H9 (cell line): ENCODE measurements around the gene ELF1. TPM values are rescaled to one million over a fixed set of nuclear protein-coding genes. Genes with fewer than 3 reads are reported as not detected.

Source experiments
- DNase-seq: peaks from one replicate; pipeline ENCODE4 v3.0.0-alpha.2; 2017
- H2AFZ ChIP-seq: one replicate; pipeline ENCODE4 v1.6.1; 2013; ENCODE audit warnings: mild to moderate bottlenecking, low read length, control low read depth, moderate library complexity
- H2AK5ac ChIP-seq: 2 replicates; pipeline ENCODE4 v1.6.1; 2013; ENCODE audit warnings: low read length, control low read depth, mixed read lengths; ENCODE audit not compliant: insufficient read length
- H2BK120ac ChIP-seq: one replicate; pipeline ENCODE4 v1.6.1; 2013; ENCODE audit warnings: low read depth, mild to moderate bottlenecking, low read length, control low read depth, inconsistent platforms; ENCODE audit not compliant: poor library complexity, severe bottlenecking
- H2BK12ac ChIP-seq: 2 replicates; pipeline ENCODE4 v1.6.1; 2013; ENCODE audit warnings: low read length, control low read depth, mixed read lengths, low read depth; ENCODE audit not compliant: insufficient read length
- H2BK15ac ChIP-seq: 2 replicates; pipeline ENCODE4 v1.6.1; 2013; ENCODE audit warnings: low read depth, low read length, control low read depth
- H2BK20ac ChIP-seq: one replicate; pipeline ENCODE4 v1.6.1; 2013; ENCODE audit warnings: low read depth, mild to moderate bottlenecking, low read length, control low read depth, inconsistent platforms; ENCODE audit not compliant: poor library complexity, severe bottlenecking
- H2BK5ac ChIP-seq: 2 replicates; pipeline ENCODE4 v1.6.1; 2013; ENCODE audit warnings: low read length, control low read depth, mixed read lengths; ENCODE audit not compliant: insufficient read length
- H3K14ac ChIP-seq: 2 replicates; pipeline ENCODE4 v1.6.1; 2013; ENCODE audit warnings: low read length, control low read depth; ENCODE audit not compliant: insufficient read depth
- H3K18ac ChIP-seq: 2 replicates; pipeline ENCODE4 v1.6.1; 2013; ENCODE audit warnings: low read depth, mild to moderate bottlenecking, mixed read lengths, low read length, control low read depth; ENCODE audit not compliant: insufficient read length
- H3K23ac ChIP-seq: 2 replicates; pipeline ENCODE4 v1.6.1; 2013; ENCODE audit warnings: low read length, control low read depth, mixed read lengths, low read depth; ENCODE audit not compliant: insufficient read length
- H3K23me2 ChIP-seq: 2 replicates; pipeline ENCODE4 v1.6.1; 2013; ENCODE audit warnings: low read depth, mild to moderate bottlenecking, mixed read lengths, low read length, control low read depth; ENCODE audit not compliant: insufficient read length, poor library complexity, severe bottlenecking
- H3K27ac ChIP-seq: 2 replicates; pipeline ENCODE4 v1.5.1; 2013; ENCODE audit warnings: low read length, control low read depth, mixed read lengths, low read depth; ENCODE audit not compliant: insufficient read length
- H3K27me3 ChIP-seq: 2 replicates; pipeline ENCODE4 v1.6.1; 2013; ENCODE audit warnings: low read length, control low read depth, inconsistent platforms; ENCODE audit not compliant: insufficient read depth
- H3K4ac ChIP-seq: 2 replicates; pipeline ENCODE4 v1.6.1; 2013; ENCODE audit warnings: low read depth, mild to moderate bottlenecking, control low read depth, inconsistent platforms, low read length, moderate library complexity
- H3K4me1 ChIP-seq: 2 replicates; pipeline ENCODE4 v1.6.1; 2013; ENCODE audit warnings: low read length, control low read depth, inconsistent platforms; ENCODE audit not compliant: insufficient read depth
- H3K4me2 ChIP-seq: 2 replicates; pipeline ENCODE4 v1.6.1; 2013; ENCODE audit warnings: low read length, control low read depth, mixed read lengths; ENCODE audit not compliant: insufficient read length, insufficient read depth
- H3K56ac ChIP-seq: 2 replicates; pipeline ENCODE4 v1.6.1; 2013; ENCODE audit warnings: low read depth, mild to moderate bottlenecking, mixed read lengths, low read length, control low read depth; ENCODE audit not compliant: insufficient read length
- H3K79me1 ChIP-seq: 2 replicates; pipeline ENCODE4 v1.6.1; 2013; ENCODE audit warnings: low read depth, mild to moderate bottlenecking, moderate library complexity, low read length, control low read depth, inconsistent platforms; ENCODE audit not compliant: insufficient read depth, poor library complexity, severe bottlenecking
- H3K79me2 ChIP-seq: 2 replicates; pipeline ENCODE4 v1.6.1; 2013; ENCODE audit warnings: low read length, control low read depth, inconsistent platforms; ENCODE audit not compliant: insufficient read depth
- H3K9ac ChIP-seq: 2 replicates; pipeline ENCODE4 v1.6.1; 2013; ENCODE audit warnings: low read length, control low read depth, mixed read lengths; ENCODE audit not compliant: insufficient read length; ENCODE audit errors: extremely low read depth
- H3K9me3 ChIP-seq: one replicate; pipeline ENCODE4 v1.6.1; 2013; ENCODE audit warnings: low read depth, low read length, inconsistent platforms; ENCODE audit not compliant: control insufficient read depth
- H3T11ph ChIP-seq: one replicate; pipeline ENCODE4 v1.6.1; 2013; ENCODE audit warnings: mild to moderate bottlenecking, low read length, control low read depth, inconsistent platforms
- H4K20me1 ChIP-seq: one replicate; pipeline ENCODE4 v1.6.1; 2013; ENCODE audit not compliant: control insufficient read depth, insufficient read length, insufficient read depth
- H4K5ac ChIP-seq: 2 replicates; pipeline ENCODE4 v1.6.1; 2013; ENCODE audit warnings: low read depth, mild to moderate bottlenecking, mixed read lengths, low read length, control low read depth; ENCODE audit not compliant: insufficient read length
- H4K8ac ChIP-seq: replicated peaks from 2 replicates; pipeline ENCODE4 v1.6.1; 2013; ENCODE audit warnings: low read length, control low read depth, mixed read lengths, low read depth; ENCODE audit not compliant: insufficient read length
- H4K91ac ChIP-seq: 2 replicates; pipeline ENCODE4 v1.6.1; 2013; ENCODE audit warnings: low read depth, mild to moderate bottlenecking, moderate library complexity, mixed read lengths, low read length, control low read depth; ENCODE audit not compliant: insufficient read length
- H3K27ac Mint-ChIP-seq, 3 experiments: 2 replicates in 2 of 3; 3 replicates in 1 of 3; pipeline ENCODE4 v1.8.0; 2020 to 2021; ENCODE audit warnings: mixed read lengths in 3 of 3, mild to moderate bottlenecking in 1 of 3, moderate library complexity in 1 of 3
- H3K27me3 Mint-ChIP-seq: 2 replicates; pipeline ENCODE4 v1.8.0; 2021; ENCODE audit warnings: low read depth, mild to moderate bottlenecking, moderate library complexity, mixed read lengths
- H3K36me3 Mint-ChIP-seq, 3 experiments: 2 replicates in 2 of 3; 3 replicates in 1 of 3; pipeline ENCODE4 v1.8.0; 2020 to 2021; ENCODE audit warnings: low read depth in 3 of 3, mixed read lengths in 3 of 3; ENCODE audit not compliant: insufficient read depth in 1 of 3
- H3K4me1 Mint-ChIP-seq, 2 experiments: 2 replicates each; pipeline ENCODE4 v1.8.0; 2020; ENCODE audit warnings: mixed read lengths in 2 of 2
- H3K4me3 Mint-ChIP-seq, 2 experiments: 2 replicates in 1 of 2; 3 replicates in 1 of 2; pipeline ENCODE4 v1.8.0; 2020 to 2021; ENCODE audit warnings: mild to moderate bottlenecking in 2 of 2, mixed read lengths in 2 of 2, moderate library complexity in 1 of 2
- H3K9me3 Mint-ChIP-seq, 2 experiments: 2 replicates in 1 of 2; 3 replicates in 1 of 2; pipeline ENCODE4 v1.8.0; 2020; ENCODE audit warnings: mild to moderate bottlenecking in 2 of 2, mixed read lengths in 2 of 2, moderate library complexity in 1 of 2
- CTCF ChIP-seq: fragments of 200-600 bp; sonication (generic); conservative IDR thresholded peaks from 3 replicates; pipeline ENCODE4 v1.8.0; 2021; ENCODE audit warnings: antibody characterized with exemption, mild to moderate bottlenecking
- WGBS: extraction: QIAGEN DNeasy Blood & Tissue Kit; methylation state at CpG from one replicate; pipeline ENCODE4 v1.1.7; 2013; ENCODE audit warnings: missing lambda C conversion rate, low lambda C conversion rate, mixed read lengths; ENCODE audit not compliant: insufficient read length; ENCODE audit errors: extremely low coverage; 5-methylcytosine and 5-hydroxymethylcytosine counted together
- total RNA-seq: library from RNA; stranded (reverse); gene quantifications from 2 replicates; pipeline ENCODE4 v1.2.1, GENCODE V29; 2021

ELF1 gene
- total RNA-seq, 1 experiment from 2014 or later = 15.5 TPM

DNA sequence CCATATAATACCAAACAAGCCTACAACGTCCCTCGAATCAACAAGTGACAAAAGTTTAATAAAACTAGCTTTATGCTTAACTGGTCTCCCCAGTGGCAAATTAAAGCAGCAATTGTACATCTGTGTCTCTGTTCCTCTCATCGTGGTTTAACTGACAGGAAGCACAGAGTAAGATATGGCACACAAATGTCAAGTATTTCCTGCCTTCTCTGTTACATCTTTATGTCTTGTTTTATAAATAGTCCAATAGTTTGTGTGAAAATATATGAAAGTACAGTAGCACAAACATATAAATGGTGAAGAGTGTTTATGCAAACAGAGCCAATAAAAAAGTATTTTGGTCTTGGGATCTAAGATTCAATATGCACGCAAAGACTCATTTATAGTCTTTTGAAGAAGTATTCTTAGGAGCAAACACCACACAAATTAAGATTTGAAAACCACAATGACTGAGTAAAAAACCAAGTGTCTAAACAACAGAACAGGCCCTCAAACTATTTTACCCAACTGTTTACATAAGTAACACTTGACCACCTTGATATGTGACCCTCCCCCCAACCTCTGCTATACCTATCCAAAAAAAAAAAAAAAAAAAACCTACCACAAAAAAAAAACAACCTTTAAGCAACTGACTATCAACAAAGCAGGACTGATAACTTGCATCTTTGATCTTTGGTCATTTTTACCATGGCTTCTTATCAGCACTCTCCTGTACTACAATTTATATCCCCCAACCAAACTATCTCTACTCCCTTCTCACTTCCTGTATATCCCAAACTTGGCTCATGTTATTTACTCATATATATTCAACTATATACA is 14.0 kb downstream of the ELF1 start:
- Mint-ChIP-seq H3K4me3 (no peak overlapping the region), H3K36me3 (peaks cover 0 to 4% (median 0%) of the 10 kb centered on the region in 3 experiments; a peak in 1 of 7 replicates), H3K27ac (no peak overlapping the region; a peak in 1 of 7 replicates), H3K4me1 (peaks cover 33 to 36% of the 10 kb centered on the region in 2 experiments), H3K9me3 (no peaks in the 10 kb centered on the region), H3K27me3 (no peaks in the 10 kb centered on the region)
- Histone ChIP-seq H3K18ac (no peak overlapping the region), H2AK5ac (no peak overlapping the region), H3K9ac (no peak overlapping the region), H3K56ac (no peak overlapping the region), H2BK20ac (no peak overlapping the region), H3K23me2 (no peaks in the 10 kb centered on the region), H2BK12ac (no peak overlapping the region), H4K20me1 (no peaks in the 10 kb centered on the region), H3K4ac (no peak overlapping the region), H4K91ac (no peak overlapping the region), H2BK5ac (no peak overlapping the region), H3K79me2 (no peaks in the 10 kb centered on the region), H3K14ac (no peak overlapping the region), H2BK120ac (no peak overlapping the region), H3K23ac (no peak overlapping the region), H4K5ac (no peak overlapping the region), H3K79me1 (no peaks in the 10 kb centered on the region), H2BK15ac (no peak overlapping the region), H3K4me2 (no peak overlapping the region), H3T11ph (no peak overlapping the region), H3K4me1 (no peaks in the 10 kb centered on the region; the same call in 1 of the 2 replicates), H3K27ac (no peak overlapping the region), H4K8ac (no peak overlapping the region), H3K27me3 (no peaks in the 10 kb centered on the region), H2AFZ (no peak overlapping the region), H3K9me3 (no peaks in the 10 kb centered on the region)
- no peak for DNase-seq
- no peak for TF ChIP-seq CTCF
- no CpG with 5 or more reads among the region's 4 CpGs for WGBS
